ENCODE results near the gene UBE2O.

Gene UBE2O

DNA sequence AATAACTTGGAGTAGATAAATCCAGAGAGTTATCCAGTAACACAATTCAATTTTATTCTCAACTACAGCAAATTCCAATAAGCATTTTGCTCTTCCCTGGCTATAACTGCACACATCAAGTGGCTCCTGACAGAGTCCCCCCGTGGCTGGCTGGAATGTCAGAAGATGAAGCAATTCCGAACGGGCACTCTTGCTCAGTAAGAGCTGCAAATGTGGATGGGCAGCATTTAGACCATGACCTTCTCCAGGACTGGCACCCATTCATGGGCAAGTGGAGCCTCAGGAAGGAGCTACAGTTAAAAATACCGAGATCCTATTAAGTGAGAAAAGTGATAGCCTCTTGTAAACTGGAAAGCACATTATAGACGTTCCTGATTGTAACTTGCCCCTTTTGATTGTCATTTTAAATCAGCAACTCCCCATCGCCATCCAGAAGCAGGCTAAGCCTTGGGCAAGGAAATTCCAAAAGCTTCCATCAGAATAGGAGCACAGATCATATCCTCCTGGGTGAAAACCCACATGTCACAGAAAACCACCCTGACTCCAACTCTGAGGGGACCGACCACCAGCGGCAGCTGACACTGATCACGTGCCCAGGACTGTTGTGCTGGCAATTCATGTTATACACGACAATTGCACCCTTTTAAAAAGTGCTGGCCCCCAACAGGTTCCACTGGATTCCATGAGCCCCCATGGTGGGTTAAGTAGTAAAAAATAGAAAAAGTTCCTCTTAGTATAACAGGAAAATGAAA lies 7.1 kb downstream of the UBE2O start:
- peak overlapping the region; percentile 33 for H3K4me3 ChIP-seq (ENCODE audit: control insufficient read depth, low read depth, low read length)

DNA sequence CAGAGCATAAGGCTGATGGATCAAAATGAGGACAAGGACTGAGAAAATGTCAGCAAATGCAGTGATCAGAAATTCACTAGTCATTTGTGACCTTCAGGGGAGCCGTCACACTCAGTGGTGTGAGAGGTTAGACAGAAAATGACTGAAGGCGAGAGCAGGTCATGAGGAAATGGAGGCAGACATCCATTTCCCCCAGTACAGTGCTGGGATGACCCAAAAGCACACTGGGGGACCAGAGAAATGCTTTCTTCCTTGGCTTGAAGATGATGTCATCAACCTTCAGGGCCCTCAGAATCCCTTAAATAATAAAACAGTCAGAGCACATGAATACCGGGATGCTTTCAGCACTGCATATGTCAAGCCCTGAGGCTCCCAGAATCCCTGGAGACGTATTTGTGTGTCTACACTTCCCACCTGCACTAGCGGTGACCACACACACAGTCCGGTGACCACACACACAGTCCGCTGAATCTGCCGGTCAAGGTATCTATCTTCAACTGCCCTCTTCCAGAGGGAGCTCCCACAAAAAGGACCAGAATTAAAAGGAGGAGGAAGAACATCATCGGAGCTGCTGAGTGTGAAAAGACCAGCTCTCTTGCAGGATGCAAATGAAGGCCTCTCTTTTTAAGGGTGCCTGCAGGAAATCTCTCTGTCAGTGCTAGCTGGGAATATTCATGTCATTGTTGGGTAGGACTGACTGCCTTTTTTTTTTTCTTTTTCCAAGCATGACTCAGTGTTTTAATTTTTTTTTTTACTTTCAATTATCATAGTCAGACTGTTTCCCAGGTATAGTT lies 8.2 kb downstream of the UBE2O start:
- TF ChIP-seq, protein P1, sequence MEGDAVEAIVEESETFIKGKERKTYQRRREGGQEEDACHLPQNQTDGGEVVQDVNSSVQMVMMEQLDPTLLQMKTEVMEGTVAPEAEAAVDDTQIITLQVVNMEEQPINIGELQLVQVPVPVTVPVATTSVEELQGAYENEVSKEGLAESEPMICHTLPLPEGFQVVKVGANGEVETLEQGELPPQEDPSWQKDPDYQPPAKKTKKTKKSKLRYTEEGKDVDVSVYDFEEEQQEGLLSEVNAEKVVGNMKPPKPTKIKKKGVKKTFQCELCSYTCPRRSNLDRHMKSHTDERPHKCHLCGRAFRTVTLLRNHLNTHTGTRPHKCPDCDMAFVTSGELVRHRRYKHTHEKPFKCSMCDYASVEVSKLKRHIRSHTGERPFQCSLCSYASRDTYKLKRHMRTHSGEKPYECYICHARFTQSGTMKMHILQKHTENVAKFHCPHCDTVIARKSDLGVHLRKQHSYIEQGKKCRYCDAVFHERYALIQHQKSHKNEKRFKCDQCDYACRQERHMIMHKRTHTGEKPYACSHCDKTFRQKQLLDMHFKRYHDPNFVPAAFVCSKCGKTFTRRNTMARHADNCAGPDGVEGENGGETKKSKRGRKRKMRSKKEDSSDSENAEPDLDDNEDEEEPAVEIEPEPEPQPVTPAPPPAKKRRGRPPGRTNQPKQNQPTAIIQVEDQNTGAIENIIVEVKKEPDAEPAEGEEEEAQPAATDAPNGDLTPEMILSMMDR (conservative IDR thresholded peaks at IDR 0.05; ENCODE audit: control insufficient read depth, insufficient read depth, low read depth, low read length): no peak
- no peak overlapping the region for H3K4me3 ChIP-seq (ENCODE audit: control insufficient read depth, low read depth, low read length)
- peak; percentile 22 for DNase-seq (ENCODE audit: low read depth)

More for the DNA sequence above, 7.1 kb downstream of the UBE2O start:
- DNase-seq (ENCODE audit: low read depth): no peak
- TF ChIP-seq, protein P1 (conservative IDR thresholded peaks at IDR 0.05; ENCODE audit: control insufficient read depth, insufficient read depth, low read depth, low read length): no peak

DNA sequence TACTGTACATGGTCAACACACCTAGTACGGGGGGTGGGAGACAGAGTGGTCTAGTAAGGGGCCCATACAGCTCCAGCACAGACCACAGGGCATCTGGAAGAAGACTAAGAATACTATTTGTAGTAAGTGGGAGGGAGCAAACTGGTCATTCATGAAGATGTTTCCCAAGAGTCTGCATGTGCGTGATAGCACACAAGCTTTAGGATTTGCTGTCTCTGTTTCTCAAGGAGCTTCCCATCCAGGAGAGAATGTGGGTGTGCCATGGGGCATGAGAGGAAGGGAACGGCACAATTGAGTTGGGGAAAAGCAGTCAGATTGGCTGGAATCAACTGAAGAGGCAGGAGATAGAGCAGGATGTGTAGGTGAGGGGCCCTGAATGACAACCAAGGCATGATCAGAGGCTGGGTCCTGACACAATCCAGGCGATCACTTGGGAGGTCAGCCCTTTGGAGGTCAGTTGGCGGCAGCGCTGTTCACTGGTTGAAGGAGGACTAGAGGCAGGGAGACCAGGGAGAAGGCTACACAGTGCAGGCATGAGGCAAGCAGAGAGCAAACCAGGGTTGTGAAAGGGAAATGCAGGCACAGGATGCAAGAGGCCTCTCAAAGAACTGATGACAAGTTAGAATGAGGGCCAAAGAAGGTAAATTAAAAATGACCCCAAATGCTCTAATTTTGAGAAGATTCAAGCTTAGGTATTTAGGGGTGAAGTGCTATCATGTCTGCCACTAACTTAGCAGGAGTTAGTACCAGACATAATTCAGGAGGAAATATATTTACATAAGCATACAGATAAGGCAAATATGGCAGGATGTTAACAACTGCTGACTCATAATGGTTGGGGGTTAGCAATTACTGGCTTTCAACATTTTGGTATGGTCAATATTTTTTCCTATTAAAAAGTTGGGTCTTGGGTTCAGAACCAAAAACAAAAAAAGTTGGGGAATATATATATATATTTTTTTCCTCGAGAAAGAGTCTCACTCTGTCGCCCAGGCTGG lies 10.3 kb downstream of the UBE2O start:
- TF ChIP-seq, protein P1 (conservative IDR thresholded peaks at IDR 0.05; ENCODE audit: control insufficient read depth, insufficient read depth, low read depth, low read length): no peak
- no peak overlapping the region for H3K4me3 ChIP-seq (ENCODE audit: control insufficient read depth, low read depth, low read length)
- DNase-seq (ENCODE audit: low read depth): no peak

DNA sequence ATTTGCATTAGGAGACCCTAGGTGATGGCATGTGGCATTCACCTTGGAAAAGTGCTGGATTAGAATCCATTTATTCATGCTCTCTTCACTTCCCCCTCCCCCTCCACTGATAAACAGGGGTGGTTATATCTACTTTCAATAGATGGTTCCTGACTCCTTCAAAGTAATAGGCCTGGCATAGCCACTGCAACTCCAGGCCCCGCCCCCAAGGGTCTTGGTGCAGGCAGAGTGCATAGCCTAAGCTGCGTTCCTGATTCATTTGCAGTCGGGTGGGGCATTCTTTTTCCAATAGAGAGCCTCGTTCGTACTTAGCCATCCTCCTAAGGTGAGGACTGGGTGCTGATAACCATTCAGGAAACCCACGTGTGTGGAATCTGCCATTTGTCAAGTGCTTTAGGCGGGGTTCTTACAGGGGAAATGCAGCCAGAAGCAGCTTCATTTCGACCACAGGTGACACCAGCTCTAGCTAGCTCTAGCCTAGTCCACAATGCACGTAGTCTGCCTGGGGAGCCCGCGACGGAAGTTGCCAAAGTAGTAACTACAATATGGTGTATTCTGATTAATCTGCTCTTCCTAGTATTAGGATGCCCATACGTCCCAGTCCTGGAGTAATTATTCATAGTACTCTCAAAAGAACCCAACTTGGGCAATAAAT lies 11.1 kb downstream of the UBE2O start:
- H3K4me3 ChIP-seq (ENCODE audit: control insufficient read depth, low read depth, low read length): no peak overlapping the region
- DNase-seq (ENCODE audit: low read depth): no peak
- TF ChIP-seq, protein P1 (conservative IDR thresholded peaks at IDR 0.05; ENCODE audit: control insufficient read depth, insufficient read depth, low read depth, low read length): no peak

DNA sequence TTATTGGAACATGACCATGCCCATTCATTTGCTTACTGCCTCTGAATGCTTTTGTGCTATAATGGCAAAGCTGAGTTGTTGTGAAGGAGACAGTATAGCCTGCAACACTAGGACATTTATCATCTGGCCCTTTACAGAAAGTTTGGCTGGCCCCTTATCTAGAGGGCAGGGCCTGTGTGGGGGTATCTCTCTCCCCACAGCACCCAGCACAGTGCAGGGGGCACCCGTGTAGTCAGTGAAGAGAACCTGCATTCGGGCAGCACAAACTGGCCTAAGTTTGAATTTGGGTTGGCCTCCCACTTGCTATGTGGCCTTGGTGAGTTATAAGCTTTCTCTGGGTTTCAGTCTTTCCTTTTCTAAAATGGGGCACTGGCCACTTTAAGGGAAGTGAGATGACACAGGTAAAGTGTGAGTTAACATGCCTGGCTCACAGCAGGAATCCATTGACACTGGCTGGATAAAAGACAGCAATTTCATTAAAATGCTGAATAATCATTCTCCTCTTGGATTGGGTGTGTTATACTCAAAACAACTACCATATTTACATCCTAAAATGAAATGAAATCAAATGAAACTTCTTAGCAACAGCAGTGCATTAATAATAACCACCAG lies 12.1 kb downstream of the UBE2O start:
- no peak overlapping the region for H3K4me3 ChIP-seq (ENCODE audit: control insufficient read depth, low read depth, low read length)
- DNase-seq (ENCODE audit: low read depth): no peak
- TF ChIP-seq, protein P1 (conservative IDR thresholded peaks at IDR 0.05; ENCODE audit: control insufficient read depth, insufficient read depth, low read depth, low read length): no peak

All from fibroblast of mammary gland (primary cell).